GM12801 (cell line): Measurements from ENCODE around the gene ATP11A.

ENCODE experiments used
- TF ChIP-seq, protein P1 (sequence below): IDR thresholded peaks from one replicate; pipeline ENCODE4 v1.5.1; 2011; ENCODE audit warnings: control low read depth; ENCODE audit not compliant: insufficient read length; ENCODE audit errors: extremely low read depth

ATP11A gene

DNA sequence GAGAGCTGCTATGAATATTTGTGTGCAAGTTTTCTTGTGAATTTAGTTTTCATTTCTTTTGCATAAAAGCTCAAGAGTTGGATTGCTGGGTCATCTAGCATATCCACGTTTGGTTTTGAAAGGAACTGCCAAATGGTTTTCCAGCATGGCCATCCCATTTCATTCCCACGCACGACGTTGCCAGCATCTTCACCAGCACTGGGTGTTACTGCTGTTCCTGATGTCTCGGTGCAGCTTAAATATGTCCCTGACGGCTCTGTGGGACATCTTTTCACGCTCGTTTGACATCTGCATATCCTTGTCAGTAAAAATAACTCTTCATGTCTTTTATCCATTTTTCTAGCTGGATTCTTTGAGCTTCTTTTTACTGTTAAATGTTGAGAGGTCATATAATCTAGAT is 123.7 kb downstream of the ATP11A start:
- TF ChIP-seq, protein P1, sequence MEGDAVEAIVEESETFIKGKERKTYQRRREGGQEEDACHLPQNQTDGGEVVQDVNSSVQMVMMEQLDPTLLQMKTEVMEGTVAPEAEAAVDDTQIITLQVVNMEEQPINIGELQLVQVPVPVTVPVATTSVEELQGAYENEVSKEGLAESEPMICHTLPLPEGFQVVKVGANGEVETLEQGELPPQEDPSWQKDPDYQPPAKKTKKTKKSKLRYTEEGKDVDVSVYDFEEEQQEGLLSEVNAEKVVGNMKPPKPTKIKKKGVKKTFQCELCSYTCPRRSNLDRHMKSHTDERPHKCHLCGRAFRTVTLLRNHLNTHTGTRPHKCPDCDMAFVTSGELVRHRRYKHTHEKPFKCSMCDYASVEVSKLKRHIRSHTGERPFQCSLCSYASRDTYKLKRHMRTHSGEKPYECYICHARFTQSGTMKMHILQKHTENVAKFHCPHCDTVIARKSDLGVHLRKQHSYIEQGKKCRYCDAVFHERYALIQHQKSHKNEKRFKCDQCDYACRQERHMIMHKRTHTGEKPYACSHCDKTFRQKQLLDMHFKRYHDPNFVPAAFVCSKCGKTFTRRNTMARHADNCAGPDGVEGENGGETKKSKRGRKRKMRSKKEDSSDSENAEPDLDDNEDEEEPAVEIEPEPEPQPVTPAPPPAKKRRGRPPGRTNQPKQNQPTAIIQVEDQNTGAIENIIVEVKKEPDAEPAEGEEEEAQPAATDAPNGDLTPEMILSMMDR: no peak

GRCh38 chr13:112814905-112815585 is 125.2 kb downstream of the ATP11A start:
- TF ChIP-seq, protein P1: no peak

GRCh38 chr13:112815871-112816270 is 126.0 kb downstream of the ATP11A start:
- TF ChIP-seq, protein P1: no peak

- TF ChIP-seq, protein P1: no peak
These were observed 128.3 kb downstream of the ATP11A start for GRCh38 chr13:112818040-112818697.

- TF ChIP-seq, protein P1: no peak
These were observed 128.8 kb downstream of the ATP11A start for GRCh38 chr13:112818698-112819045.

DNA sequence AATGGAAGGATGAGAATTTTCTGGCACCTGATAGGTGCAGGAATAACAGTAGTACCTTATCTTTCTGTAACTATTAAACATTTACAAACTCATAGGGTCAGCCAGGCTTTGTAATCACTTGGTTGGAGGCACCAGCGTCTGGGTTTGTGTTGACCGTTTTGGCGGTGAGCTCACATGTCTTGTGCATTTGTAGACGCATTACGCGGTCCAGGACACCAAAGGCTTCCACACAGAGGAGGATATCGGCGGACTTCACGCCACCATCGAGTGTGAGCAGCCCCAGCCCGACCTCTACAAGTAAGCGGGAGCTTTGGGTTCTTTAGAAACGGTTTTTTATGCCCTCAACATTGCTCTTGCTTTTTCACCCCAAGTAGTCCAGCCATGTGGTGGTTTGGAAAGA is 129.3 kb downstream of the ATP11A start:
- TF ChIP-seq, protein P1: no peak

DNA sequence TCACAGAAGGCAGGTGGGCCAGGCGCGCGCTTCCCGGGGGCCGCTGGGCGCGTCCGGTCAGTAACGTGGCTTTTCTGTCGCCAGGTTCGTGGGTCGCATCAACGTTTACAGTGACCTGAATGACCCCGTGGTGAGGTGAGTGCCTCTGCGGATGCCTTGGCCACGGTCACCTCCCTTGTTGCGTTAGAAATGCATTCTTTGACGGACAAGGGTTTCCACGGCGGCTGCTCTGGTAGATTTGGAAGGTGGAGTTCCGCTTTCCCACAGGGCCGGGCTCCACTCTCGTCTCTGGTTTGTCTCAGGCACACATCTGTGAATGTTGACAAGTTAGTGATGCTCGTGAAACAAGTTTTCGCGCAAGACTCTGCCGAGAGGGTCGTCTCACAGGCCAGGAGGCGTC is 130.0 kb downstream of the ATP11A start:
- TF ChIP-seq, protein P1: no peak
